Upper lobe of left lung (tissue), 4 donors: ENCODE measurements around the gene MEPCE.

Experiments
- CTCF ChIP-seq, 6 experiments: fragments of 450-650 bp in 4 of 6; fragments of 200-600 bp in 2 of 6; sonication (generic) in 2 of 6; IDR thresholded peaks; one replicate each; pipeline ENCODE4 v1.5.1; 2016 to 2019; ENCODE audit warnings: antibody characterized with exemption in 6 of 6
- EP300 ChIP-seq, 4 donors: sonication (generic); formaldehyde crosslinking; IDR thresholded peaks; one replicate each; pipeline ENCODE4 v1.5.1; 2017; ENCODE audit warnings: antibody characterized with exemption in 4 of 4, control low read depth in 2 of 4

- TF ChIP-seq CTCF (IDR thresholded peaks at IDR 0.05) = no peak
- TF ChIP-seq EP300 (IDR thresholded peaks at IDR 0.05) = no peak
These were observed 40.1 kb upstream of the MEPCE start for GRCh38 chr7:100389437-100390088.
